T-cell (primary cell): ENCODE measurements around the gene FAM13A. TPM values are rescaled to one million over a fixed set of nuclear protein-coding genes. Genes with fewer than 3 reads are reported as not detected.

Source experiments
- ATAC-seq, 4 experiments: fragments of 200-7000 bp in 3 of 4; fragments of 150-1000 bp in 1 of 4; cut with Tn5 transposase; replicated peaks in 1 of 4; 1 replicate in 3 of 4; 2 replicates in 1 of 4; pipeline ENCODE4 v1.10.0; 2021; ENCODE audit warnings: moderate library complexity in 3 of 4, mild to moderate bottlenecking in 2 of 4, moderate number of reproducible peaks in 1 of 4
- CTCF ChIA-PET, 2 donors: fragments of 300-600 bp; sonication (Branson Sonifier 250); formaldehyde crosslinking; loops; one replicate each; lab custom pipeline; 2022; ENCODE audit warnings: antibody characterized with exemption in 2 of 2; lab: Charles Lee
- POLR2A ChIA-PET, 2 donors: fragments of 300-600 bp; sonication (Branson Sonifier 250); formaldehyde crosslinking; loops; one replicate each; lab custom pipeline; 2022; ENCODE audit warnings: antibody characterized with exemption in 2 of 2; lab: Charles Lee
- DNase-seq, 35 experiments: peaks; one replicate each; pipeline versions ENCODE4 v3.0.0 to v3.0.0-alpha.2; 2013 to 2023
- H3K27ac ChIP-seq: one replicate; pipeline ENCODE4 v1.5.1; 2013; ENCODE audit warnings: low read length
- H3K27me3 ChIP-seq, 2 experiments: replicated peaks in 1 of 2; 1 replicate in 1 of 2; 2 replicates in 1 of 2; pipeline versions ENCODE4 v1.6.1 to v1.7.0; 2013; ENCODE audit warnings: low read length in 1 of 2, mixed read lengths in 1 of 2; ENCODE audit not compliant: control insufficient read depth in 2 of 2, insufficient read depth in 2 of 2; ENCODE audit errors: extremely low read depth in 1 of 2
- H3K36me3 ChIP-seq, 2 donors: 1 replicate in 1 of 2; 2 replicates in 1 of 2; pipeline versions ENCODE4 v1.6.1 to v1.7.0; 2013; ENCODE audit warnings: low read length in 1 of 2; ENCODE audit not compliant: control insufficient read depth in 2 of 2, insufficient read depth in 1 of 2; ENCODE audit errors: extremely low read depth in 1 of 2
- H3K4me1 ChIP-seq, 2 experiments: 1 replicate in 1 of 2; 2 replicates in 1 of 2; pipeline versions ENCODE4 v1.6.1 to v1.7.0; 2013; ENCODE audit warnings: low read length in 2 of 2, mixed read lengths in 1 of 2; ENCODE audit not compliant: insufficient read depth in 2 of 2, control insufficient read depth in 1 of 2; ENCODE audit errors: extremely low read depth in 1 of 2
- H3K4me3 ChIP-seq, 2 donors: 1 replicate in 1 of 2; 2 replicates in 1 of 2; pipeline versions ENCODE4 v1.5.1 to v1.7.0; 2013; ENCODE audit warnings: mild to moderate bottlenecking in 2 of 2, low read length in 1 of 2, moderate library complexity in 1 of 2; ENCODE audit not compliant: control insufficient read depth in 1 of 2; ENCODE audit errors: extremely low read depth in 1 of 2
- H3K9me3 ChIP-seq: 2 replicates; pipeline ENCODE4 v1.7.0; 2013
- H3K27ac Mint-ChIP-seq, 2 donors: one replicate each; pipeline ENCODE4 v1.8.0; 2020 to 2021; ENCODE audit warnings: mild to moderate bottlenecking in 2 of 2, mixed read lengths in 2 of 2
- H3K27me3 Mint-ChIP-seq, 2 donors: one replicate each; pipeline ENCODE4 v1.8.0; 2021 to 2022; ENCODE audit warnings: mixed read lengths in 2 of 2
- H3K36me3 Mint-ChIP-seq: one replicate; pipeline ENCODE4 v1.8.0; 2021; ENCODE audit warnings: mixed read lengths
- H3K4me1 Mint-ChIP-seq, 3 donors: one replicate each; pipeline ENCODE4 v1.8.0; 2020 to 2022; ENCODE audit warnings: mixed read lengths in 3 of 3, mild to moderate bottlenecking in 1 of 3
- H3K4me3 Mint-ChIP-seq, 3 donors: one replicate each; pipeline ENCODE4 v1.8.0; 2020 to 2022; ENCODE audit warnings: mild to moderate bottlenecking in 3 of 3, mixed read lengths in 3 of 3, moderate library complexity in 3 of 3
- H3K9me3 Mint-ChIP-seq, 3 donors: one replicate each; pipeline ENCODE4 v1.8.0; 2020 to 2022; ENCODE audit warnings: mixed read lengths in 3 of 3
- WGBS: methylation state at CpG from one replicate; pipeline ENCODE4 v1.1.5; 2013; ENCODE audit warnings: missing lambda C conversion rate; ENCODE audit not compliant: insufficient coverage; 5-methylcytosine and 5-hydroxymethylcytosine counted together
- total RNA-seq, 35 experiments: library from RNA in 6 of 35; stranded (reverse) in 6 of 35; fragments of 120-200 nt in 1 of 35; gene quantifications; one replicate each; pipeline versions ENCODE4 v1.2.1 to v1.2.4 and lab custom pipeline; 2013 to 2026

The FAM13A gene
- total RNA-seq, 5 donors from 2014 or later (not counting 1 experiment from before 2014, with no cell fraction given) = 11.3 to 92.9 (median 22.7) TPM

DNA sequence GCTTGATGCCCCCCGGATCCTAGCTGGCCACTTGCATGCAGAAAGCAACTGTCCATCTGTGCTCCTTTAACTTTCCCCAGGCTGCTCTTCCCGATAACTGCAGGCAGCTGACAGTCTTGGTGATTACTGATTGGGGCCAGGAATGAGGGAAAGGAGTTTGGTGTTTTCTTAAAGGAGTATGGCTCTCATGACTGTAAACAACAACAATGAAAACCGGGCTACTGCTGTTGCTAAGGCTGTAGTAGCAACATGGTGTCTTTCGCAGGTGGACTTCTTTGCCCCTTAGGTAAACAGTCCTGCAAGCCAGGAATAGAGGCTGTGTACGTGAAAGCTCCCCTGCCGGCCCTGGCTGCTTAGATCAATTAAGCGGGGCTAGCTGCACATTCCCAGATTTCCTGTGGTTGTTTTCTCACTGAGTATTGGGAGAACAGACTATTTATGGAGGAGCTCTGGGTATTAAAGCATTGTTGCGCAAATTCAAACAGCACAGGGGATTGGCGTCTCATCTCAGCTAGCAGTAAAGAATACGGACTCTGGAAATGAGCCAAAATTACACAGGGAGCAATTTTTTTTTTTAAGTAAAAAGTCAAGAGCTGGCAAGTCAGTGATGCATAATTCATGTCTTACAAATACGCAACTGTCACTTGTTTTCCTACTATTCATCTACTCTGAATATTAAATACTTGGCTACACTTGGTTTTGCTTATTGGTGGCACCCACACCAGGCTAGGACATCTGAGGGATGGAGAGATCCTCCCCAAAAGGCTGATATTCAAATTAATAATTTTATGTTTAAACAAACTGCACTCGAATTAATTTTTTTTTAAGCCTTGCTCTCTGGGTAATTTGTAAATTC, 297.7 kb downstream of the FAM13A start:
- DNase-seq (no peak), ATAC-seq (no peak)
- no peak overlapping the region for H3K27ac Mint-ChIP-seq
- 93% methylated on average over 8 of the region's 12 CpGs for WGBS
- H3K27ac ChIP-seq = no peak overlapping the region
- no peaks in the 10 kb centered on the region for H3K9me3 Mint-ChIP-seq
- no peak overlapping the region for H3K4me3 Mint-ChIP-seq
- no peak overlapping the region for H3K4me3 ChIP-seq
- no peaks in the 10 kb centered on the region for H3K9me3 ChIP-seq
- H3K27me3 Mint-ChIP-seq = no peaks in the 10 kb centered on the region
- peaks cover 2 to 8% of the 10 kb centered on the region in 2 donors for H3K36me3 ChIP-seq
- CTCF ChIA-PET = interaction anchor here in 1 of 2 donors (0.6 kb wide), 1 partner anchor 502 kb away, joined by 3 read pairs; no protein-coding TSS in a partner anchor
- POLR2A ChIA-PET = no interaction called here
- no peaks in the 10 kb centered on the region for H3K27me3 ChIP-seq
- no peaks in the 10 kb centered on the region for H3K4me1 ChIP-seq
- peaks cover 12% of the 10 kb centered on the region for H3K36me3 Mint-ChIP-seq
- H3K4me1 Mint-ChIP-seq = no peaks in the 10 kb centered on the region

DNA sequence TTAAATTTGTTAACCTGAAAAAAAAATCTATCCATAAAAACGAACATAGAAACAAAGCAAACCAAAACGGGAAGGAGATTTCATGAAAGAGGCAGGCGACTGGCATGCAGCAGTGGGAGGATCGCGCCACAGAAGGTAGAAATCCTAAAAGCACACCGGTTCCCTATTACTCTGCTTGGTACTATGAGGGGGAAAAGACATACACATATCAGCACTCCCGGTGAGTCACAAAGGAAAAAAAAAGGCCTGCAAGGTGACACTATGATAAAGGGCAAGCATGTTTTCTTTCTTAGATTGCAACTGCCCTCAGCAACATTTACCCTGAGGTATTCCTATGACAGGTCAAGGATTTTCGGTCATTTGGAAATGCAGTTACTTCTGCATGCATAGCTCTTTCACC, 298.7 kb downstream of the FAM13A start:
- Mint-ChIP-seq H3K27ac (no peak overlapping the region), H3K4me1 (no peaks in the 10 kb centered on the region), H3K9me3 (no peaks in the 10 kb centered on the region), H3K4me3 (no peak overlapping the region), H3K36me3 (peaks cover 12% of the 10 kb centered on the region), H3K27me3 (no peaks in the 10 kb centered on the region)
- no peaks in the 10 kb centered on the region for H3K27me3 ChIP-seq
- H3K9me3 ChIP-seq = no peaks in the 10 kb centered on the region
- ChIA-PET POLR2A (no interaction called here), CTCF (no interaction called here)
- ATAC-seq = no peak
- no peak for DNase-seq
- no peaks in the 10 kb centered on the region for H3K4me1 ChIP-seq
- 60% methylated on average over 1 of the region's 8 CpGs for WGBS
- peaks cover 5 to 8% of the 10 kb centered on the region in 2 donors for H3K36me3 ChIP-seq
- no peak overlapping the region for H3K27ac ChIP-seq
- H3K4me3 ChIP-seq = no peak overlapping the region

DNA sequence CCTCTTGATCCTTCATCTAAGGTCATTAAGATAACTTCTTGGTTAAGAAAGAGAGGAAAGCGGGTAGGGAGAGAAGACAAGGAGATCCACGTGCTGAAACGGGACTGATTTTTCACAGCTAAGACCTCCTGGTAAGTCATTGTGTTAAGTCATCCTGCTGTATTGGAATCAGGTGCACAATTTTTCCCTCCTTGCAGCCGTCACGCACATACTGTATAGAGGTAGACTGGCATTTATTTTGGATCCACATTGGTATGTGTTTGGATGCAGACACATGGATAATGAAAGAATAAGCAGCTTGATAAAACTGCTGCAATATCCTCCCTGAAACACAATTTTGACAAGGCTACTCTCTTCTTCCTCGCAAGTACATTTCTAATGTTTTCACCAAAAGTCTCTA, 299.2 kb downstream of the FAM13A start:
- H3K4me1 ChIP-seq = no peaks in the 10 kb centered on the region
- no peak overlapping the region for H3K27ac ChIP-seq
- ChIA-PET CTCF (interaction anchor here in 1 of 2 donors (0.7 kb wide), 1 partner anchor 568 kb away, joined by 3 read pairs; no protein-coding TSS in a partner anchor), POLR2A (no interaction called here)
- ATAC-seq (no peak), DNase-seq (no peak)
- no peaks in the 10 kb centered on the region for H3K27me3 ChIP-seq
- no peaks in the 10 kb centered on the region for H3K27me3 Mint-ChIP-seq
- no peaks in the 10 kb centered on the region for H3K4me1 Mint-ChIP-seq
- no peak overlapping the region for H3K4me3 ChIP-seq
- H3K36me3 Mint-ChIP-seq = peaks cover 12% of the 10 kb centered on the region
- H3K9me3 Mint-ChIP-seq = no peaks in the 10 kb centered on the region
- WGBS = 90% methylated on average over 2 of the region's 6 CpGs
- no peaks in the 10 kb centered on the region for H3K9me3 ChIP-seq
- no peak overlapping the region for H3K4me3 Mint-ChIP-seq
- no peak overlapping the region for H3K27ac Mint-ChIP-seq
- H3K36me3 ChIP-seq = peaks cover 5 to 8% of the 10 kb centered on the region in 2 donors

DNA sequence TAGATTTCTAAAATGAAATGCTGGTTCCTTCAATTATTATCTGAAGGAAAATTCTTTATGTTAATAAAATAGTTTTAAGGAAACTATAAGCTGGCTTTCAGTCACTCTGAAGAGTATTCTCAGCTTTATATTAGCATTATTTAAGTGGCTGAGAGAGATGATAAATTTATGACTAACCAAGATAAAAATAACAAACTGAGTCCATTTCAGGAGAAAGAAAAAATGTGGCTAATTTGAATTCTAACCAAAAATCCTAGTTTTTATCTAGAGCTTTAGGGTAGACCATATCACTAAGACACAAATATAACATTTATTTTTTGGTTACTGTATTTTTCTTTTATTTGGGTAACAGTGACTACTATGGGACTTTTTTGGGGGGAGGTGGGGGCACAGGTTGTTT, 299.9 kb downstream of the FAM13A start:
- DNase-seq (no peak), ATAC-seq (no peak)
- Histone ChIP-seq H3K9me3 (no peaks in the 10 kb centered on the region), H3K4me3 (no peak overlapping the region), H3K36me3 (peaks cover 5 to 8% of the 10 kb centered on the region in 2 donors), H3K27ac (no peak overlapping the region), H3K27me3 (no peaks in the 10 kb centered on the region), H3K4me1 (no peaks in the 10 kb centered on the region)
- ChIA-PET CTCF (interaction anchor here (0.6 to 0.7 kb wide), 3 partner anchors 94 to 568 kb away, joined by 3 to 5 read pairs (median 3); no protein-coding TSS in a partner anchor), POLR2A (no interaction called here)
- H3K27ac Mint-ChIP-seq = no peak overlapping the region
- no peaks in the 10 kb centered on the region for H3K4me1 Mint-ChIP-seq
- no peaks in the 10 kb centered on the region for H3K9me3 Mint-ChIP-seq
- no peak overlapping the region for H3K4me3 Mint-ChIP-seq
- no peaks in the 10 kb centered on the region for H3K27me3 Mint-ChIP-seq
- peaks cover 12% of the 10 kb centered on the region for H3K36me3 Mint-ChIP-seq

DNA sequence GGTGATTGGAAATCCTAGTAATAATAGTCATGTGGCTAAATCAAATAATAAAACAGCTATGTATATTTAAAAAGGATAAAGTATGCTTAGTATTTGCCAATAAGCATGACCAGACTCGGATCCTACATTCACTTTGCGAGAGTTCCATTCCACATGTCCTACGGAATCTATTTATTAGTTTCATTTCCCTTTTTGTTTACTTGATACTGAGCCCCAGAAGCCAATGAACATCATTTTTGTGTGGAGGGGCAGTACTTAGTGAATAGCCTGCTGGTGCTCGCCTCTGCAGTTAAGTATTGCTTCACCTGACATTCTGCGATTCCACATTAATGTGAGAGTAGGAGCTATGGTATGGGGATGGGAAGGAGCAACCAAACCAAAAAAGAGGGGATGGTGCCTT, 300.8 kb downstream of the FAM13A start:
- H3K4me1 ChIP-seq = no peaks in the 10 kb centered on the region
- WGBS = 100% methylated on average over 2 of the region's 5 CpGs
- H3K4me3 Mint-ChIP-seq = no peak overlapping the region
- ChIA-PET CTCF (no interaction called here), POLR2A (no interaction called here)
- H3K4me1 Mint-ChIP-seq = no peaks in the 10 kb centered on the region
- no peaks in the 10 kb centered on the region for H3K27me3 ChIP-seq
- no peak overlapping the region for H3K4me3 ChIP-seq
- no peaks in the 10 kb centered on the region for H3K9me3 ChIP-seq
- no peak overlapping the region for H3K27ac ChIP-seq
- H3K27ac Mint-ChIP-seq = no peak overlapping the region
- ATAC-seq = no peak
- no peaks in the 10 kb centered on the region for H3K9me3 Mint-ChIP-seq
- no peaks in the 10 kb centered on the region for H3K27me3 Mint-ChIP-seq
- H3K36me3 ChIP-seq = peaks cover 5 to 8% of the 10 kb centered on the region in 2 donors
- DNase-seq = no peak
- peaks cover 12% of the 10 kb centered on the region for H3K36me3 Mint-ChIP-seq

DNA sequence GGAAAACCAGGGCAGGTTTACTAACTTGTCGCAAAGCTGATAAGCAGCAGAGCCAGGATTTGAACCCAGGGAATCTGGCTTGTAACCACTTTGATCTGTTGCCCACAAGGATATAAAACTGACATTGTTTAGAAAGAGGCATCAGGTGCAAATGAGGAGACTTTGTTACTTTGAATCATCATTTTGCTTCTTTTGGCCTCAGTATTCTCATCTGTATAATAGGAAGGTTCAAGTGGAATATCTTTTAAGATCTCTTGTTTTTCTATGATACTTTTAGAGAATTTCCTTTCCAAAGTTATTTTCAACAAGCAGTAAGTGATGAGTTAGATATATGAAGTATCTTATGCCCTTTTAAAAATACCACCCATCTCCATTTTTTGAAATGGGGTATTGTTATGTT, 301.5 kb downstream of the FAM13A start:
- no peak overlapping the region for H3K27ac ChIP-seq
- H3K9me3 Mint-ChIP-seq = no peaks in the 10 kb centered on the region
- no peaks in the 10 kb centered on the region for H3K27me3 Mint-ChIP-seq
- WGBS = no CpG with 5 or more reads among the region's 1 CpG
- no peaks in the 10 kb centered on the region for H3K4me1 ChIP-seq
- no peak for ATAC-seq
- DNase-seq = no peak
- peaks cover 12% of the 10 kb centered on the region for H3K36me3 Mint-ChIP-seq
- H3K36me3 ChIP-seq = peaks cover 6 to 8% of the 10 kb centered on the region in 2 donors
- ChIA-PET CTCF (no interaction called here), POLR2A (no interaction called here)
- H3K9me3 ChIP-seq = no peaks in the 10 kb centered on the region
- no peak overlapping the region for H3K27ac Mint-ChIP-seq
- H3K4me3 Mint-ChIP-seq = no peak overlapping the region
- no peaks in the 10 kb centered on the region for H3K4me1 Mint-ChIP-seq
- no peaks in the 10 kb centered on the region for H3K27me3 ChIP-seq
- H3K4me3 ChIP-seq = no peak overlapping the region
